HCT116 (cell line): ENCODE data around the gene TMTC2. TPM values are rescaled to one million over a fixed set of nuclear protein-coding genes. Genes with fewer than 3 reads are reported as not detected.

ENCODE experiments used
- ATAC-seq: fragments of 200-7000 bp; cut with Tn5 transposase; 2 replicates; pipeline ENCODE4 v1.9.1; 2020; ENCODE audit warnings: mild to moderate bottlenecking, moderate library complexity
- BruUV-seq: library from RNA; stranded (reverse); fragments of 400-500 nt; replicated peaks from 2 replicates; lab custom pipeline; 2021; lab: Mats Ljungman, UMichigan
- CTCF ChIA-PET: fragments of 300-600 bp; sonication (Branson Sonifier 250); formaldehyde crosslinking; loops from one replicate; lab custom pipeline; 2021; ENCODE audit warnings: antibody characterized with exemption; lab: Charles Lee
- POLR2A ChIA-PET: fragments of 300-600, 350-600 bp; sonication (Branson Sonifier 250); formaldehyde crosslinking; loops from one replicate; lab custom pipeline; 2021; ENCODE audit warnings: antibody characterized with exemption; lab: Charles Lee
- RAD21 ChIA-PET, 2 experiments: fragments of 300-600 bp; sonication (Branson Sonifier 250); formaldehyde crosslinking; loops; one replicate each; lab custom pipeline; 2023; ENCODE audit warnings: low total read pairs in 2 of 2; ENCODE audit not compliant: uncharacterized antibody in 2 of 2, unreplicated experiment in 2 of 2, low non-redundant PET in 1 of 2; lab: Charles Lee
- DNase-seq: peaks from one replicate; pipeline ENCODE4 v3.0.0-alpha.2; 2010; ENCODE audit warnings: low read depth, low spot score
- H2AFZ ChIP-seq: fragments of 200-600 bp; shearing (Covaris generic), sonication (generic); 2 replicates; pipeline ENCODE4 v1.6.1; 2017; ENCODE audit warnings: low read depth, mixed run types, mixed read lengths, antibody characterized with exemption, low read length; ENCODE audit not compliant: poor library complexity, severe bottlenecking
- H3K27ac ChIP-seq: 2 replicates; pipeline ENCODE4 v1.5.1; 2012; ENCODE audit warnings: low read depth, low read length
- H3K27me3 ChIP-seq: fragments of 200-600 bp; sonication (generic); 2 replicates; pipeline ENCODE4 v1.6.1; 2016; ENCODE audit warnings: mixed run types, low read length, mixed read lengths; ENCODE audit not compliant: insufficient read depth
- H3K36me3 ChIP-seq, 2 experiments: fragments of 200-500 bp in 1 of 2; fragments of 200-600 bp in 1 of 2; sonication (Bioruptor generic) in 1 of 2; sonication (generic) in 1 of 2; 2 replicates each; pipeline versions ENCODE4 v1.5.1 to v1.6.1; 2014 to 2016; ENCODE audit warnings: low read length in 2 of 2, inconsistent platforms in 1 of 2, mixed read lengths in 1 of 2, mixed run types in 1 of 2; ENCODE audit not compliant: insufficient read depth in 2 of 2, control insufficient read depth in 1 of 2
- H3K4me1 ChIP-seq, 2 experiments: fragments of 200-600 bp in 1 of 2; sonication (generic) in 1 of 2; 2 replicates each; pipeline versions ENCODE4 v1.5.1 to v1.6.1; 2012 to 2017; ENCODE audit warnings: low read length in 2 of 2, inconsistent platforms in 1 of 2, mild to moderate bottlenecking in 1 of 2, mixed read lengths in 1 of 2, mixed run types in 1 of 2, moderate library complexity in 1 of 2; ENCODE audit not compliant: insufficient read depth in 2 of 2, control insufficient read depth in 1 of 2
- H3K4me2 ChIP-seq: fragments of 200-600 bp; sonication (generic); 2 replicates; pipeline ENCODE4 v1.6.1; 2017; ENCODE audit warnings: mixed run types, low read length, mixed read lengths
- H3K4me3 ChIP-seq, 2 experiments: fragments of 200-600 bp in 1 of 2; sonication (generic) in 1 of 2; replicated peaks in 1 of 2; 2 replicates each; pipeline ENCODE4 v1.5.1; 2011 to 2016; ENCODE audit warnings: low read length in 2 of 2, control low read depth in 1 of 2, low read depth in 1 of 2, mild to moderate bottlenecking in 1 of 2, mixed read lengths in 1 of 2, mixed run types in 1 of 2
- H3K79me2 ChIP-seq: fragments of 200-600 bp; sonication (generic); 2 replicates; pipeline ENCODE4 v1.6.1; 2017; ENCODE audit warnings: mild to moderate bottlenecking, mixed run types, low read length, moderate library complexity, mixed read lengths; ENCODE audit not compliant: insufficient read depth
- H3K9ac ChIP-seq: fragments of 200-600 bp; sonication (generic); 2 replicates; pipeline ENCODE4 v1.6.1; 2016; ENCODE audit warnings: low read length, mixed read lengths
- H3K9me2 ChIP-seq: fragments of 200-600 bp; sonication (generic), shearing (Covaris generic); 2 replicates; pipeline ENCODE4 v1.6.1; 2017; ENCODE audit warnings: mixed run types, mild to moderate bottlenecking, moderate library complexity; ENCODE audit not compliant: insufficient read depth
- H3K9me3 ChIP-seq, 2 experiments: fragments of 200-500 bp in 1 of 2; fragments of 200-600 bp in 1 of 2; sonication (Bioruptor generic) in 1 of 2; sonication (generic) in 1 of 2; 2 replicates each; pipeline ENCODE4 v1.6.1; 2014 to 2017; ENCODE audit warnings: low read length in 2 of 2, mixed read lengths in 2 of 2, inconsistent platforms in 1 of 2, low read depth in 1 of 2, mild to moderate bottlenecking in 1 of 2, mixed run types in 1 of 2, moderate library complexity in 1 of 2; ENCODE audit not compliant: control insufficient read depth in 1 of 2, insufficient read depth in 1 of 2
- H4K20me1 ChIP-seq: fragments of 200-600 bp; sonication (generic), shearing (Covaris generic); 2 replicates; pipeline ENCODE4 v1.6.1; 2017; ENCODE audit warnings: mixed run types, mild to moderate bottlenecking, moderate library complexity; ENCODE audit not compliant: insufficient read depth
- ATF3 ChIP-seq: IDR thresholded peaks from 2 replicates; pipeline ENCODE4 v1.6.1; 2012
- CEBPB ChIP-seq: IDR thresholded peaks from 2 replicates; pipeline ENCODE4 v1.6.1; 2012; ENCODE audit warnings: low read depth
- CTCF ChIP-seq, 3 experiments: fragments of 200-600 bp in 1 of 3; sonication (generic) in 1 of 3; IDR thresholded peaks in 2 of 3; conservative IDR thresholded peaks in 1 of 3; 2 replicates each; pipeline ENCODE4 v1.5.1; 2012 to 2017; ENCODE audit warnings: low read depth in 2 of 3, low read length in 2 of 3, antibody characterized with exemption in 1 of 3, borderline replicate concordance in 1 of 3, control low read depth in 1 of 3, mild to moderate bottlenecking in 1 of 3, mixed read lengths in 1 of 3, mixed run types in 1 of 3, moderate library complexity in 1 of 3; ENCODE audit not compliant: insufficient read depth in 1 of 3
- FOSL1 ChIP-seq: IDR thresholded peaks from 2 replicates; pipeline ENCODE4 v1.6.1; 2012; ENCODE audit warnings: low read depth
- MAX ChIP-seq: IDR thresholded peaks from 2 replicates; pipeline ENCODE4 v1.6.1; 2012
- POLR2A ChIP-seq: IDR thresholded peaks from 2 replicates; pipeline ENCODE4 v1.7.0; 2011; ENCODE audit warnings: borderline replicate concordance; ENCODE audit not compliant: insufficient read depth, insufficient read length; ENCODE audit errors: extremely low read depth
- RAD21 ChIP-seq: IDR thresholded peaks from 2 replicates; pipeline ENCODE4 v1.6.1; 2012; ENCODE audit warnings: low read depth, mild to moderate bottlenecking
- REST ChIP-seq: IDR thresholded peaks from 2 replicates; pipeline ENCODE4 v1.6.1; 2012; ENCODE audit warnings: low read depth
- SIN3A ChIP-seq: IDR thresholded peaks from 2 replicates; pipeline ENCODE4 v1.6.1; 2012; ENCODE audit warnings: low read depth
- SRF ChIP-seq: IDR thresholded peaks from 2 replicates; pipeline ENCODE4 v1.6.1; 2012; ENCODE audit warnings: low read depth
- YY1 ChIP-seq: IDR thresholded peaks from 2 replicates; pipeline ENCODE4 v1.6.1; 2011; ENCODE audit warnings: low read length, low read depth, moderate library complexity, mild to moderate bottlenecking; ENCODE audit not compliant: insufficient replicate concordance; ENCODE audit errors: extremely low read depth
- ZBTB33 ChIP-seq: IDR thresholded peaks from 2 replicates; pipeline ENCODE4 v1.6.1; 2011; ENCODE audit warnings: mild to moderate bottlenecking, low read length, moderate library complexity; ENCODE audit not compliant: insufficient replicate concordance; ENCODE audit errors: extremely low read depth
- ZFX ChIP-seq: fragments of 450-650 bp; IDR thresholded peaks from 2 replicates; pipeline ENCODE4 v1.6.1; 2017
- ZNF274 ChIP-seq: fragments of 200-500 bp; sonication (Bioruptor generic); IDR thresholded peaks from 2 replicates; pipeline ENCODE4 v1.6.1; 2014; ENCODE audit warnings: mild to moderate bottlenecking, low read depth, low read length, inconsistent platforms
- intact Hi-C: fragments of 100-400 bp; cut with micrococcal nuclease; formaldehyde crosslinking; loops from 2 replicates; pipeline ENCODE4 v1.10.0; 2022
- total RNA-seq: library from RNA; stranded (reverse); gene quantifications from one replicate; pipeline ENCODE4 v1.2.1, GENCODE V29; 2021; ENCODE audit not compliant: unreplicated experiment

TMTC2 gene
- total RNA-seq, 1 experiment from 2014 or later: 11.5 TPM

GRCh38 chr12:82883394-82884355 lies 197.0 kb downstream of the TMTC2 start:
- Histone ChIP-seq H3K4me3 (no peak overlapping the region), H3K4me2 (no peak overlapping the region), H3K4me1 (no peaks in the 10 kb centered on the region), H3K9ac (no peak overlapping the region), H3K36me3 (no peaks in the 10 kb centered on the region), H3K9me2 (no peaks in the 10 kb centered on the region), H3K79me2 (no peaks in the 10 kb centered on the region), H3K27me3 (no peaks in the 10 kb centered on the region), H3K9me3 (no peaks in the 10 kb centered on the region), H2AFZ (no peak overlapping the region), H4K20me1 (no peaks in the 10 kb centered on the region), H3K27ac (no peak overlapping the region)
- RAD21 ChIA-PET: no interaction called here
- BruUV-seq: no TSS peak
- POLR2A ChIA-PET: no interaction called here
- CTCF ChIA-PET: no interaction called here
- intact Hi-C loops: no loop called here
- ATAC-seq (no peak), DNase-seq (no peak)
- TF ChIP-seq SIN3A: no peak
- TF ChIP-seq YY1: no peak
- TF ChIP-seq CTCF (IDR thresholded peaks at IDR 0.05 in 2 of 3, conservative IDR thresholded peaks at IDR 0.05 in 1 of 3; ENCODE audit: borderline replicate concordance in 1 of 3, insufficient read depth in 1 of 3, low read depth in 2 of 3, low read length in 2 of 3): no peak
- no peak for TF ChIP-seq ZFX
- no peak for TF ChIP-seq POLR2A
- no peak for TF ChIP-seq MAX
- no peak for TF ChIP-seq ATF3
- TF ChIP-seq CEBPB: no peak
- TF ChIP-seq ZNF274: no peak
- no peak for TF ChIP-seq RAD21
- no peak for TF ChIP-seq SRF
- TF ChIP-seq FOSL1: no peak
- no peak for TF ChIP-seq REST
- no peak for TF ChIP-seq ZBTB33
